ENCODE data around the gene GID8. TPM values are rescaled to one million over a fixed set of nuclear protein-coding genes. Genes with fewer than 3 reads are reported as not detected.
A peak's percentile ranks its signal among the peaks of the same experiment; 100 is the strongest.

GID8 gene
- total and polyA plus RNA-seq, 2 of the 13 experiments (the other 11 are each of a cell fraction or from before 2014, with no cell fraction given): 39.6 to 59.8 TPM

- TF ChIP-seq RXRA (CRISPR knock-in tag; IDR thresholded peaks at IDR 0.05) (peak; percentile 95), REL (CRISPR knock-in tag; conservative IDR thresholded peaks at IDR 0.05) (0 out of 2 replicates have a peak, but pooled peaks have one; percentile 45), BRCA1 (CRISPR knock-in tag; IDR thresholded peaks at IDR 0.05) (peak; percentile 96), SMYD3 (CRISPR knock-in tag; IDR thresholded peaks at IDR 0.05) (peak; percentile 94), HMG20A (CRISPR knock-in tag; IDR thresholded peaks at IDR 0.05; ENCODE audit: borderline replicate concordance) (peak; percentile 93), SNAPC5 (CRISPR knock-in tag; IDR thresholded peaks at IDR 0.05; ENCODE audit: borderline replicate concordance) (peak; percentile 50; the same call in 1 of the 2 replicates), CREB1 (IDR thresholded peaks at IDR 0.05) (peak; percentile 53; the same call in 1 of the 2 replicates), CREB1 (CRISPR knock-in tag; IDR thresholded peaks at IDR 0.05) (peak; percentile 72), THRA (CRISPR knock-in tag; IDR thresholded peaks at IDR 0.05; ENCODE audit: borderline replicate concordance) (peak; percentile 97), BCL6 (CRISPR knock-in tag; IDR thresholded peaks at IDR 0.05) (peak; percentile 92), XRCC5 (optimal IDR thresholded peaks at IDR 0.05; ENCODE audit: low read length) (peak; percentile 35), RARA (CRISPR knock-in tag; IDR thresholded peaks at IDR 0.05) (peak; percentile 97), ZNF790 (CRISPR knock-in tag; IDR thresholded peaks at IDR 0.05; ENCODE audit: borderline replicate concordance) (0 out of 2 replicates have a peak, but pooled peaks have one; percentile 64), HNF4A (CRISPR knock-in tag; IDR thresholded peaks at IDR 0.05) (peak; percentile 100), ZNF496 (CRISPR knock-in tag; IDR thresholded peaks at IDR 0.05; ENCODE audit: insufficient replicate concordance) (no peak), AKAP8 (CRISPR knock-in tag; IDR thresholded peaks at IDR 0.05) (peak; percentile 98), ZNF280B (CRISPR knock-in tag; IDR thresholded peaks at IDR 0.05; ENCODE audit: borderline replicate concordance) (peak; percentile 84; the same call in 1 of the 2 replicates), KDM5B (CRISPR knock-in tag; IDR thresholded peaks at IDR 0.05; ENCODE audit: borderline replicate concordance) (peak; percentile 72; the same call in 1 of the 2 replicates), SALL2 (CRISPR knock-in tag; IDR thresholded peaks at IDR 0.05) (0 out of 2 replicates have a peak, but pooled peaks have one; percentile 83), KDM4B (CRISPR knock-in tag; IDR thresholded peaks at IDR 0.05) (peak; percentile 93; the same call in 1 of the 2 replicates), SRY (CRISPR knock-in tag; IDR thresholded peaks at IDR 0.05) (no peak; the same call in 1 of the 2 replicates), ZNF354B (CRISPR knock-in tag; IDR thresholded peaks at IDR 0.05) (0 out of 2 replicates have a peak, but pooled peaks have one; percentile 23), SKIL (CRISPR knock-in tag; IDR thresholded peaks at IDR 0.05; ENCODE audit: borderline replicate concordance) (peak; percentile 94)
Measured at GRCh38 chr20:62916703-62917476, 21.1 kb upstream of the GID8 start (continued).
